ENCODE data around the gene NTNG1.

GRCh38 chr1:107244709-107245500 is 104.1 kb downstream of the NTNG1 start:
- TF ChIP-seq CTCF (IDR thresholded peaks at IDR 0.05) = no peak
- TF ChIP-seq TCF7 (CRISPR knock-in tag; IDR thresholded peaks at IDR 0.05; ENCODE audit: low read depth) = no peak
- TF ChIP-seq E2F5 (CRISPR knock-in tag; IDR thresholded peaks at IDR 0.05) = no peak
- no peak for TF ChIP-seq ERG (CRISPR knock-in tag; IDR thresholded peaks at IDR 0.05)
- TF ChIP-seq FOXJ3 (CRISPR knock-in tag; IDR thresholded peaks at IDR 0.05; ENCODE audit: borderline replicate concordance) = no peak
- no peak for TF ChIP-seq ATF1 (CRISPR knock-in tag; IDR thresholded peaks at IDR 0.05)
- TF ChIP-seq MAX (CRISPR knock-in tag; IDR thresholded peaks at IDR 0.05) = no peak
- no peak for TF ChIP-seq ZNF671 (CRISPR knock-in tag; IDR thresholded peaks at IDR 0.05)
- no peak for TF ChIP-seq NFYB (CRISPR knock-in tag; conservative IDR thresholded peaks at IDR 0.05; ENCODE audit: low read depth)
- TF ChIP-seq JUN (CRISPR knock-in tag; IDR thresholded peaks at IDR 0.05) = no peak
- no peak for TF ChIP-seq ATF2 (CRISPR knock-in tag; IDR thresholded peaks at IDR 0.05; ENCODE audit: borderline replicate concordance, low read depth)
- TF ChIP-seq E2F4 (CRISPR knock-in tag; IDR thresholded peaks at IDR 0.05; ENCODE audit: borderline replicate concordance, low read depth) = no peak
- no peak for TF ChIP-seq ESRRA (CRISPR knock-in tag; IDR thresholded peaks at IDR 0.05; ENCODE audit: borderline replicate concordance)
- no peak for TF ChIP-seq HMGA2 (CRISPR knock-in tag; IDR thresholded peaks at IDR 0.05)

Measured in WTC11 (cell line).